Smooth muscle cell (in vitro differentiated cells): ENCODE results near the gene DOCK11. TPM values are rescaled to one million over a fixed set of nuclear protein-coding genes. Genes with fewer than 3 reads are reported as not detected.

Source experiments
- DNase-seq: peaks from one replicate; lab custom pipeline; 2025; ENCODE audit not compliant: unreplicated experiment; lab: John Stamatoyannopoulos, UW
- H2AFZ ChIP-seq: fragments of 200-600 bp; sonication (generic); 2 replicates; pipeline ENCODE4 v1.6.0; 2016; ENCODE audit warnings: antibody characterized with exemption, low read depth, mild to moderate bottlenecking
- H3F3A ChIP-seq: fragments of 200-600 bp; sonication (generic); 2 replicates; pipeline ENCODE4 v1.6.0; 2017; ENCODE audit warnings: antibody characterized with exemption, low read depth
- H3K27ac ChIP-seq: fragments of 200-600 bp; sonication (generic); 2 replicates; pipeline ENCODE4 v1.5.1; 2016; ENCODE audit warnings: low read depth, mild to moderate bottlenecking
- H3K27me3 ChIP-seq: fragments of 200-600 bp; sonication (generic); 2 replicates; pipeline ENCODE4 v1.6.1; 2016; ENCODE audit warnings: low read depth, mild to moderate bottlenecking
- H3K36me3 ChIP-seq: fragments of 200-600 bp; sonication (generic); 2 replicates; pipeline ENCODE4 v1.5.1; 2016; ENCODE audit warnings: low read depth
- H3K4me1 ChIP-seq: fragments of 200-600 bp; sonication (generic); 2 replicates; pipeline ENCODE4 v1.5.1; 2016; ENCODE audit warnings: low read depth
- H3K4me2 ChIP-seq: fragments of 200-600 bp; sonication (generic); 2 replicates; pipeline ENCODE4 v1.6.0; 2016; ENCODE audit warnings: mild to moderate bottlenecking
- H3K4me3 ChIP-seq: fragments of 200-600 bp; sonication (generic); 2 replicates; pipeline ENCODE4 v1.5.1; 2016; ENCODE audit warnings: mild to moderate bottlenecking
- H3K79me2 ChIP-seq: fragments of 200-600 bp; sonication (generic); 2 replicates; pipeline ENCODE4 v1.6.0; 2016; ENCODE audit warnings: low read depth, mild to moderate bottlenecking
- H3K9ac ChIP-seq: fragments of 200-600 bp; sonication (generic); 2 replicates; pipeline ENCODE4 v1.6.0; 2016; ENCODE audit warnings: low read depth
- H3K9me3 ChIP-seq: fragments of 200-600 bp; sonication (generic); replicated peaks from 2 replicates; pipeline ENCODE4 v1.5.1; 2016; ENCODE audit warnings: low read depth
- H4K20me1 ChIP-seq: fragments of 200-600 bp; sonication (generic); 2 replicates; pipeline ENCODE4 v1.6.0; 2016; ENCODE audit warnings: low read depth
- CTCF ChIP-seq: fragments of 200-600 bp; sonication (generic); IDR thresholded peaks from 2 replicates; pipeline ENCODE4 v1.5.1; 2017; ENCODE audit warnings: borderline replicate concordance, mild to moderate bottlenecking, antibody characterized with exemption; ENCODE audit not compliant: insufficient read depth, poor library complexity, severe bottlenecking
- WGBS: methylation state at CpG from one replicate; pipeline ENCODE4 v1.1.7; 2016; ENCODE audit warnings: low lambda C conversion rate; 5-methylcytosine and 5-hydroxymethylcytosine counted together
- polyA plus RNA-seq: library from polyadenylated mRNA; unstranded; fragments of >200 nt; fragmentation: Nextera tagmentation; extraction: Ambion mirVana; gene quantifications from 2 replicates; pipeline ENCODE4 v1.2.1, GENCODE V29; 2016
- small RNA-seq: library from RNA; depleted of rRNA; stranded (forward); fragments of <200 nt; gene quantifications from one replicate; pipeline ENCODE3, GENCODE V24; 2014
- total RNA-seq: library from RNA; depleted of rRNA; stranded (reverse); fragments of >200 nt; gene quantifications from 2 replicates; pipeline ENCODE4 v1.2.3, GENCODE V29; 2014

Gene DOCK11
- total and polyA plus RNA-seq, 2 experiments from 2014 or later = 2.3 to 2.6 TPM

GRCh38 chrX:118734909-118735308 is 239.3 kb downstream of the DOCK11 start:
- Histone ChIP-seq H2AFZ (no peak overlapping the region), H3K9ac (no peak overlapping the region), H3K27me3 (no peaks in the 10 kb centered on the region), H3K4me3 (no peak overlapping the region), H3K4me2 (no peak overlapping the region), H3K27ac (no peak overlapping the region), H3K4me1 (no peaks in the 10 kb centered on the region), H3K36me3 (no peaks in the 10 kb centered on the region), H4K20me1 (peaks cover 31% of the 10 kb centered on the region), H3F3A (no peaks in the 10 kb centered on the region), H3K9me3 (peaks cover 6% of the 10 kb centered on the region), H3K79me2 (peaks cover 49% of the 10 kb centered on the region)
- TF ChIP-seq CTCF = no peak
- DNase-seq = no peak
- 79% methylated on average over 2 of the region's 2 CpGs for WGBS

Small RNA genes lying within 50 kb of the gene (small RNA-seq; reads per million reads assigned to genes)
- gene RF00019 = not detected

Other genes starting within 250 kb of the DOCK11 start
- gene WDR44, start 149.7 kb upstream of the DOCK11 start, total RNA-seq = 18.4 and 20.0 TPM in 2 replicates
- gene WDR44, start 149.7 kb upstream of the DOCK11 start, polyA plus RNA-seq = 7.4 and 10.0 TPM in 2 replicates
- 85.9 and 97.2 TPM in 2 replicates for gene IL13RA1, start 231.8 kb downstream of the DOCK11 start, total RNA-seq
- 50.5 and 67.0 TPM in 2 replicates for gene IL13RA1, start 231.8 kb downstream of the DOCK11 start, polyA plus RNA-seq